Activated T-cell treated with anti-CD3 and anti-CD28 coated beads for 4 hours (primary cell): Measurements from ENCODE around the gene EYS.
"Not testable (repeated sequence)": the region's sequence is repeated elsewhere in the genome, so short reads cannot be mapped to it uniquely, and the experiment has no call there.

Source experiments
- DNase-seq: peaks from one replicate; pipeline ENCODE4 v3.0.0-alpha.2; 2020

EYS gene

GRCh38 chr6:65449926-65450325 lies 257.1 kb downstream of the EYS start:
- DNase-seq: no peak

GRCh38 chr6:65448866-65449265 lies 258.2 kb downstream of the EYS start:
- no peak for DNase-seq

GRCh38 chr6:65436281-65436680 lies 270.7 kb downstream of the EYS start:
- no peak for DNase-seq

- no peak for DNase-seq
Measured at GRCh38 chr6:65416621-65417020, 290.4 kb downstream of the EYS start.

GRCh38 chr6:65410309-65410708 lies 296.7 kb downstream of the EYS start:
- DNase-seq: no peak

DNA sequence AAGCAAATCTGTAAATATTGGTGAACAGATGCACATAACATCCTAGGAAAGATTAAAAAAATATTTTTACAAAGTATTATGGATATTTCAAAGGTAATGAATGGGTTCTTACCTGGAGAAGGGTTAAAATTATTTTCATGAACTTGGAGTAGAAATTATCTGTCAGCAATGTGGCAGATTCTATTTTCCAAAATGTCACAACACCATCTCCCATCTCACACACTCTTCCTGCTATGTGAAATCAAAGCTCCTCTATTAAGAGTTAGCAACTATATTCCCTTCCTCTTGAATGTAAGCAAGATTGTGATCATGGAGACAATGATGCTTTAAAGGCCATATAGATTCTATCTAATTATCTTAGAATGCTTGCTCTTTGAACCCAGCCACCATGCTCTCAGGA lies 304.5 kb downstream of the EYS start:
- no peak for DNase-seq

- DNase-seq: no peak
Measured at GRCh38 chr6:65399355-65400084, 307.5 kb downstream of the EYS start.

DNA sequence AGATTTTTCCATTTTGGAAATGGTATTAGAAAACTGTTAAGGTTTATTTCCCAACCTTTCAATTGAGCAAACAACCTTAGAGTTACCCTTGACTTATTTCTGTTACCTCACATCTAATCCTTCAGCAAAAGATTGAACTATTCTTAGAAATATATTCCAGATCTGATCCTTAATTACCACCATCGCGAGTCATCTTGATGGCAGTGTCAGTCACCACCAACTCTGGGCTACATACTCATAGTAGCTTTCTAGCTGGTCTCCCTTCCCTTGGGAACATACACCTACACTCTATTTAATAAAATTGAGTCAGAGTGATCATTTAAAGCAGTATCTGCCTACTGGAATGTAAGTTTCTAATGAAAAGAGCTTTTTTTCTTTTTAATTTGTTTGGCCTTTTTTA lies 308.2 kb downstream of the EYS start:
- DNase-seq: no peak

DNA sequence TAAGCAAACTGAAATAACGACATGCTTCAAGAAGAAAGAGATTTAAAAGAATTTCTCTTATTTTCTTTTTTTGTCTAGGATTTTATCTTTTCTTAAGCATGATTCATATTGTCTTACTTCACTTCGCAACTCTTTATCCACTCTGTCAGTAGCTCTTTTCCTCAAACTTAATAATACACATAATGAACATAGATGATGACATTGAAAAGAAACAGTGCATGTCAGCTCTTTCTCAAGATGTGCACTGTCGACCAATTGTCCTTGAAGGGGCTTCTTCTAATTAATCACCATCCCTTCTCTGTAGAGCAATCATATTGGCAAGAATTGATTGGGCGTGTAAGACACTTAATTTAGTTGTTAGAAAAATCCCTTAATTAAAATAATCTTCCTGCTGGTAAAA lies 356.5 kb downstream of the EYS start:
- no peak for DNase-seq

DNA sequence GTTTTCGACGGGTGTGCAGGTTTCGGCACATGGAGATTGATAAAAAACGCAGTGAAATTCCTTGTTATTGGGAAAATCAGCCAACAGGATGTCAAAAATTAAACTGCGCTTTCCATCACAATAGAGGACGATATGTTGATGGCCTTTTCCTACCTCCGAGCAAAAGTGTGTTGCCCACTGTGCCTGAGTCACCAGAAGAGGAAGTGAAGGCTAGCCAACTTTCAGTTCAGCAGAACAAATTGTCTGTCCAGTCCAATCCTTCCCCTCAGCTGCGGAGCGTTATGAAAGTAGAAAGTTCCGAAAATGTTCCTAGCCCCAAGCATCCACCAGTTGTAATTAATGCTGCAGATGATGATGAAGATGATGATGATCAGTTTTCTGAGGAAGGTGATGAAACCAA lies 404.4 kb downstream of the EYS start:
- not testable (repeated sequence) for DNase-seq

- no peak for DNase-seq
Measured at GRCh38 chr6:65299236-65299635, 407.8 kb downstream of the EYS start.

- DNase-seq: no peak
Measured at GRCh38 chr6:65295812-65296211, 411.2 kb downstream of the EYS start.

GRCh38 chr6:65289491-65289890 lies 417.5 kb downstream of the EYS start:
- no peak for DNase-seq

DNA sequence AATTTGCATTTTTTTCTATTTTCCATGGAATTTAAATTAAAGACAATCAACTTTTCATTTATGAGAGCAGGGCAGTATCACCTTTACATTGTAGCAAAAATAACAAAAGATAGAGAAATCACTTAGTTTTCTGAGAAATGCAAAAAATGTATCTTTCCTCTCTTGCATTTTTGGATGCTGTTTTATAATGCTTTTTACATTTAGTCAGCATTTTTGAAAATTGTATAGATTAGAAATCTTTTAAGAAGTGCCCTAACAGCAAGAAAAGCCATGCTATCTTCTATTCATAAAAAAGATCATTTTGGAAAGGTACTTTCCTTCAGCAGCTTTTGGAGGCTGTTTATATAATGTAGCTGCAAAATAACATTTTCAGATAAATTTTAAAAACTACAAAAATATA lies 421.8 kb downstream of the EYS start:
- DNase-seq: no peak

- no peak for DNase-seq
Measured at GRCh38 chr6:65280060-65280459, 427.0 kb downstream of the EYS start.

GRCh38 chr6:65262241-65262640 lies 444.8 kb downstream of the EYS start:
- DNase-seq: no peak

DNA sequence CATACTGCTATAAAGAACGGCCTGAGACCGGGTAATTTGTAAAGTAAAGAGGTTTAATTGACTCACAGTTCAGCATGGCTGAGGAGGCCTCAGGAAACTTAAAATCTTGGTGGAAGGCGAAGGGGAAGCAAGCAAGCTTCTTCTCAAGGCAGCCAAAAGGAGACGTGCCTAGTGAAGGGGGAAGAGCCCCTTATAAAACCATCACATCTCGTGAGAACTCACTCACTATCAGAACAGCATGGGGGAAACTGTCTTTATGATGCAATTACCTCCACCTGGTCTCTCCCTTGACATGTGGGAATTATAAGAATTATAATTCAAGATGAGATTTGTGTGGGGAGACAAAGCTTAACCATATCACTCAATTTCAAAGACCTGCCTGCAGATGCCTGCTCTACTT lies 447.0 kb downstream of the EYS start:
- no peak for DNase-seq

DNA sequence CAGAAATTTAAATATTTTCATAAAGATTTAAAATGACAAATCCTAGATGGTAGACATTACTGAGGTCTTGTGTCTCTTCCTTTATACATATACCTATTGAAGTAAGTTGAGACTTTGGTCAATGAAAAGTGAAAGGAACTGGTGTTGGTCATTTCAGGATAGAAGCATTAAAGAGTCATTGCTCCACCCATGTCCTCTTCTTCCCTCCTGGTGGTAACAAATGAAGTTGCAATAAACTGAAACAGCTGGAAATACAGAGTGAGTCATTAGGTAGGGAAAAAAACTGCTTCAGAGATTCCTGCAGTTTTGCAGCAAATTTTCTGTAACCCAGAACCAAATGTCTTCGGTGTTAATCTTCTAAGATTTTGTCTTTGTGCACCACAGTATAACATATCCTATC lies 448.0 kb downstream of the EYS start:
- no peak for DNase-seq

GRCh38 chr6:65253041-65253440 lies 454.0 kb downstream of the EYS start:
- DNase-seq: no peak

GRCh38 chr6:65248101-65248610 lies 458.9 kb downstream of the EYS start:
- DNase-seq: no peak

DNA sequence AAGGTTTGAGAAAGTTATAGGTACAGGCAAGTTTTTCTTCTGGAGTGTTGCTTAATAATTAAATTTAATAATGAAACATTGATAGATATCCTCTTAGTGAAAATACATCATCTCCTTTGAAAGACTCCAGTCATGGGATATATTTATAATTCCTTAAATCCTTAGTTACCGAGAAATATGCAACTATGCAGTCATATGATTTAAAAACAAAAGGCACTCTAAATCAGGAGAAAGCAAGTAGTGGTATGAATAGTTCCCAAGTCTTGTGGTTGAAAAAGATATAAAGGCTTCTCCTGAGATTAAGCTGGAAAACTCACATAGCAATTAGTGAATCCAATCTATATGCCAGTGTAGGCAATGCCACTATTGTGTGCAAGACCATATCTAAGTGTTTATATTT lies 475.4 kb downstream of the EYS start:
- no peak for DNase-seq

- DNase-seq: no peak
Measured at GRCh38 chr6:65229825-65230224, 477.2 kb downstream of the EYS start.

GRCh38 chr6:65221153-65221552 lies 485.9 kb downstream of the EYS start:
- no peak for DNase-seq

GRCh38 chr6:65202738-65203137 lies 504.3 kb downstream of the EYS start:
- DNase-seq: no peak

GRCh38 chr6:65199683-65200082 lies 507.3 kb downstream of the EYS start:
- no peak for DNase-seq
